Measurements from ENCODE around the gene LARP1.

DNA sequence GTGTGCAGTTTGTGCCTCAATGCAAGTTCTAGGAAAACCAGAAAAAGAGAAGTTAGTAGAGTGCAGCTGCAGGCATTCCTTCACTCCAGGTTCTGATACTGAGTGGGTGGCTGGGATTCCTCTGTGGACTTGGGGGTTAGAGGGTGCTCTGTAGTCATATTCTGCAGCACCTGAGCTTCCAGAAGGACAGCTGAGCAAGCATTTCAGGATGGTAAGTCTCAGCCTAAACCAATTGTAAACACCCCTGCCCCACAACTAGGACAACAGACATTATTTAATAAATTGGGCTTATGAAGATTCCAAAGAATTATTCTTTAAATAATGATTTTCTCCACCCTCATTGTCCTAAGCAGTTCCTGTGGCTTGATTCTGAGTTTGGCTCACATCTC lies 86.1 kb downstream of the LARP1 start:
- TF ChIP-seq POLR2A (IDR thresholded peaks at IDR 0.05; ENCODE audit: low read depth, low read length): no peak
- no peak for TF ChIP-seq TAF1 (IDR thresholded peaks at IDR 0.05; ENCODE audit: low read depth, low read length)
- no peak for TF ChIP-seq POLR2AphosphoS5 (IDR thresholded peaks at IDR 0.05; ENCODE audit: low read depth, low read length)
